WTC11 (cell line): Measurements from ENCODE around the gene LRRC27. TPM values are rescaled to one million over a fixed set of nuclear protein-coding genes. Genes with fewer than 3 reads are reported as not detected.

Source experiments
- ATAC-seq: fragments of 200-7000 bp; cut with Tn5 transposase; 2 replicates; pipeline ENCODE4 v1.10.0; 2021; ENCODE audit warnings: mild to moderate bottlenecking, moderate library complexity
- CTCF ChIA-PET: fragments of 300-600 bp; sonication (Branson Sonifier 250); formaldehyde crosslinking; loops from one replicate; lab custom pipeline; 2021; ENCODE audit warnings: antibody characterized with exemption; lab: Charles Lee
- POLR2A ChIA-PET: fragments of 350-600 bp; sonication (Branson Sonifier 250); formaldehyde crosslinking; loops from one replicate; lab custom pipeline; 2021; ENCODE audit warnings: antibody characterized with exemption; lab: Charles Lee
- DNase-seq: peaks from one replicate; pipeline ENCODE4 v3.0.0; 2021; ENCODE audit warnings: low spot score
- H3K27ac Mint-ChIP-seq: 2 replicates; pipeline ENCODE4 v1.8.0; 2021; ENCODE audit warnings: mixed read lengths
- H3K27me3 Mint-ChIP-seq: 2 replicates; pipeline ENCODE4 v1.8.0; 2021; ENCODE audit warnings: low read depth, mild to moderate bottlenecking, moderate library complexity, mixed read lengths
- H3K36me3 Mint-ChIP-seq: 2 replicates; pipeline ENCODE4 v1.8.0; 2021; ENCODE audit warnings: mixed read lengths
- H3K4me1 Mint-ChIP-seq: 2 replicates; pipeline ENCODE4 v1.8.0; 2022; ENCODE audit warnings: mixed read lengths
- H3K4me3 Mint-ChIP-seq: 2 replicates; pipeline ENCODE4 v1.8.0; 2021; ENCODE audit warnings: mild to moderate bottlenecking, moderate library complexity, mixed read lengths
- H3K9me3 Mint-ChIP-seq: 2 replicates; pipeline ENCODE4 v1.8.0; 2021; ENCODE audit warnings: mixed read lengths
- ARID4B ChIP-seq: sonication (generic); formaldehyde crosslinking; IDR thresholded peaks from 2 replicates; pipeline ENCODE4 v1.8.0; 2023; ENCODE audit warnings: missing genetic modification reagents, mild to moderate bottlenecking, borderline replicate concordance
- ATF1 ChIP-seq: sonication (generic); formaldehyde crosslinking; IDR thresholded peaks from 2 replicates; pipeline ENCODE4 v1.8.1; 2023; ENCODE audit warnings: mild to moderate bottlenecking, moderate library complexity, missing genetic modification reagents
- CREB1 ChIP-seq: sonication (generic); formaldehyde crosslinking; IDR thresholded peaks from 2 replicates; pipeline ENCODE4 v1.8.0; 2023; ENCODE audit warnings: mild to moderate bottlenecking, missing genetic modification reagents
- E2F4 ChIP-seq: sonication (generic); formaldehyde crosslinking; IDR thresholded peaks from 2 replicates; pipeline ENCODE4 v1.8.1; 2022; ENCODE audit warnings: low read depth, mild to moderate bottlenecking, moderate library complexity, missing genetic modification reagents, borderline replicate concordance
- EMX1 ChIP-seq: fragments of 250-450 bp; sonication (Bioruptor Pico); IDR thresholded peaks from 2 replicates; pipeline ENCODE4 v1.8.0; 2021; ENCODE audit warnings: mild to moderate bottlenecking
- JAZF1 ChIP-seq: fragments of 250-450 bp; sonication (Bioruptor Pico); IDR thresholded peaks from 2 replicates; pipeline ENCODE4 v1.9.0; 2021; ENCODE audit warnings: moderate library complexity, mild to moderate bottlenecking, inconsistent platforms
- NR1H2 ChIP-seq: sonication (generic); formaldehyde crosslinking; IDR thresholded peaks from 2 replicates; pipeline ENCODE4 v1.9.0; 2021; ENCODE audit warnings: mild to moderate bottlenecking, moderate library complexity, missing genetic modification reagents
- NR2C2 ChIP-seq: sonication (generic); formaldehyde crosslinking; IDR thresholded peaks from 2 replicates; pipeline ENCODE4 v1.8.0; 2022; ENCODE audit warnings: mild to moderate bottlenecking, missing genetic modification reagents
- PRRX2 ChIP-seq: fragments of 250-450 bp; sonication (Bioruptor Pico); IDR thresholded peaks from 2 replicates; pipeline ENCODE4 v1.8.0; 2021; ENCODE audit warnings: mild to moderate bottlenecking
- RORB ChIP-seq: fragments of 250-450 bp; sonication (Bioruptor Pico); IDR thresholded peaks from 2 replicates; pipeline ENCODE4 v1.9.0; 2021; ENCODE audit warnings: mild to moderate bottlenecking
- TEAD4 ChIP-seq: sonication (generic); formaldehyde crosslinking; IDR thresholded peaks from 2 replicates; pipeline ENCODE4 v1.8.0; 2022; ENCODE audit warnings: mild to moderate bottlenecking, missing genetic modification reagents
- ZNF121 ChIP-seq: sonication (generic); formaldehyde crosslinking; IDR thresholded peaks from 2 replicates; pipeline ENCODE4 v1.8.0; 2023; ENCODE audit warnings: missing genetic modification reagents
- ZNF232 ChIP-seq: sonication (generic); formaldehyde crosslinking; IDR thresholded peaks from 2 replicates; pipeline ENCODE4 v1.8.0; 2022; ENCODE audit warnings: mild to moderate bottlenecking, missing genetic modification reagents
- ZNF512 ChIP-seq: sonication (generic); formaldehyde crosslinking; IDR thresholded peaks from 2 replicates; pipeline ENCODE4 v1.8.1; 2022; ENCODE audit warnings: missing genetic modification reagents, borderline replicate concordance
- ZNF532 ChIP-seq: fragments of 250-450 bp; sonication (Bioruptor Pico); IDR thresholded peaks from 2 replicates; pipeline ENCODE4 v1.9.0; 2021; ENCODE audit warnings: mild to moderate bottlenecking, borderline replicate concordance
- total RNA-seq: library from RNA; stranded (reverse); gene quantifications from 3 replicates; pipeline ENCODE4 v1.2.3, GENCODE V29; 2021

The LRRC27 gene
- total RNA-seq, 1 experiment from 2014 or later, result 4.4 TPM

GRCh38 chr10:132303361-132304115, 28.5 kb upstream of the LRRC27 start (continued):
- TF ChIP-seq ZNF532 (CRISPR knock-in tag) (no peak), CREB1 (CRISPR knock-in tag) (no peak), NR2C2 (CRISPR knock-in tag) (no peak), NR1H2 (CRISPR knock-in tag) (no peak), ZNF232 (CRISPR knock-in tag) (no peak), ARID4B (no peak), RORB (no peak), ZNF121 (CRISPR knock-in tag) (no peak), ZNF512 (CRISPR knock-in tag) (no peak), JAZF1 (no peak), PRRX2 (CRISPR knock-in tag) (no peak), E2F4 (CRISPR knock-in tag) (no peak), TEAD4 (no peak), EMX1 (no peak)

- Mint-ChIP-seq H3K4me1 (peaks cover 6% of the 10 kb centered on the region; the same call in 1 of the 2 replicates), H3K36me3 (peaks cover 17% of the 10 kb centered on the region), H3K27me3 (peaks cover 39% of the 10 kb centered on the region), H3K27ac (no peak overlapping the region), H3K9me3 (peaks cover 19% of the 10 kb centered on the region), H3K4me3 (no peak overlapping the region)
- DNase-seq (no peak), ATAC-seq (no peak)
- TF ChIP-seq ZNF512 (CRISPR knock-in tag) (no peak), ATF1 (no peak)
- POLR2A ChIA-PET, result no interaction called here
- CTCF ChIA-PET, result interaction anchor here (0.8 to 1.1 kb wide), 2 partner anchors 56 kb away, joined by 3 read pairs; no protein-coding TSS in a partner anchor
Observed at GRCh38 chr10:132304756-132305509, 27.1 kb upstream of the LRRC27 start.
